H1 (cell line): ENCODE results near the gene POLR3GL. TPM values are rescaled to one million over a fixed set of nuclear protein-coding genes. Genes with fewer than 3 reads are reported as not detected.

ENCODE experiments used
- BACH1 ChIP-seq: IDR thresholded peaks from 2 replicates; pipeline ENCODE4 v1.6.1; 2012; ENCODE audit warnings: low read length, improper control_type of control experiment
- CBX8 ChIP-seq: fragments of 300-800, 300-1000 bp; sonication (generic); IDR thresholded peaks from 2 replicates; pipeline ENCODE4 v1.7.1; 2016; ENCODE audit warnings: low read depth, low read length, borderline replicate concordance
- CHD7 ChIP-seq: fragments of 300-600 bp; sonication (generic); IDR thresholded peaks from 2 replicates; pipeline ENCODE4 v1.7.1; 2012; ENCODE audit warnings: low read length, moderate library complexity, mild to moderate bottlenecking, inconsistent platforms; ENCODE audit not compliant: insufficient replicate concordance
- GABPA ChIP-seq: IDR thresholded peaks from 2 replicates; pipeline ENCODE4 v1.6.1; 2011; ENCODE audit warnings: mild to moderate bottlenecking, low read length, moderate library complexity, borderline replicate concordance; ENCODE audit not compliant: insufficient read depth
- PHF8 ChIP-seq: fragments of 200-600 bp; sonication (generic); conservative IDR thresholded peaks from 2 replicates; pipeline ENCODE4 v1.7.1; 2012; ENCODE audit warnings: low read depth, mild to moderate bottlenecking, inconsistent platforms, low read length, moderate library complexity
- RBBP5 ChIP-seq: IDR thresholded peaks from 2 replicates; pipeline ENCODE4 v1.7.1; 2012; ENCODE audit warnings: low read depth, mild to moderate bottlenecking, inconsistent platforms, low read length, moderate library complexity, borderline replicate concordance
- RFX5 ChIP-seq: IDR thresholded peaks from 2 replicates; pipeline ENCODE4 v1.6.1; 2011; ENCODE audit warnings: low read depth, low read length, improper control_type of control experiment, borderline replicate concordance
- TEAD4 ChIP-seq: IDR thresholded peaks from 2 replicates; pipeline ENCODE4 v1.6.1; 2012; ENCODE audit warnings: low read depth, low read length, inconsistent platforms, mixed read lengths
- YY1 ChIP-seq: IDR thresholded peaks from 2 replicates; pipeline ENCODE4 v1.6.1; 2011; ENCODE audit warnings: low read depth, mild to moderate bottlenecking, low read length
- ZNF274 ChIP-seq: IDR thresholded peaks from 2 replicates; pipeline ENCODE4 v1.7.0; 2012; ENCODE audit warnings: low read length, borderline replicate concordance; ENCODE audit errors: extremely low read depth
- polyA plus RNA-seq, 7 experiments: library from polyadenylated mRNA; depleted of rRNA in 3 of 7; stranded (reverse) in 5 of 7; unstranded in 2 of 7; fragments of >200 nt in 5 of 7; fragments of 200-250 nt in 2 of 7; gene quantifications; 1 replicate in 5 of 7; 2 replicates in 1 of 7; 4 replicates in 1 of 7; pipeline versions ENCODE4 v1.2.1 to v1.2.3, GENCODE V29; 2011 to 2013; ENCODE audit warnings: missing spikeins in 2 of 7, mixed read lengths in 2 of 7
- total RNA-seq: library from RNA; stranded (reverse); fragmentation: NEBNext Ultra II Directional; extraction: Animal tissue kit (Norgen Biotek cat#: 25700); gene quantifications from 2 replicates; pipeline ENCODE4 v1.2.1, GENCODE V29; 2021

Gene POLR3GL
- total and polyA plus RNA-seq, 2 of the 8 experiments (the other 6 are each of a cell fraction or from before 2014, with no cell fraction given), result 3.1 to 3.9 TPM

DNA sequence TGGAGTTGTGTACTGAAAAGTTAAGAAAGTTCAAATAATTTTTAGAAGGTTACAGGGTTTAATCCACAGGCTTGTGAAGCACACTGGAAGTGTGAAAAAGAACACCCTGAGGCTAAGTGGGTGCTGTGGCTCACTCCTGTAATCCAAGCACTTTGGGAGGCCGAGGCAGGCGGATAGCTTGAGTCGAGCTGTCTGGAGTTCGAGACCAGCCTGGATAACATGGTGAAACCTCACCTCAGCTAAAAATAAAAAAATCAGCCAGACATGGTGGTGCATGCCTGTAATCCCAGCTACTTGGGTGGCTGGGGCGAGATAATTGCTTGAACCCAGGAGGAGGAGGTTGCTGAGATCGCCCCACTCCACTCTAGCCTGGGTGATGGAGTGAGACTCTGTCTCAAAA, 22.1 kb downstream of the POLR3GL start (continued):
- TF ChIP-seq CHD7, result no peak
- no peak for TF ChIP-seq BACH1
- no peak for TF ChIP-seq CBX8
- no peak for TF ChIP-seq ZNF274
- no peak for TF ChIP-seq RFX5
- no peak for TF ChIP-seq GABPA
- TF ChIP-seq RBBP5, result no peak
- TF ChIP-seq YY1, result no peak
- no peak for TF ChIP-seq TEAD4
- no peak for TF ChIP-seq PHF8
